HG03103 (cell line): Measurements from ENCODE around the gene ENAH.
A peak's percentile ranks its signal among the peaks of the same experiment; 100 is the strongest.

ENCODE experiments used
- ATAC-seq: cut with Tn5 transposase; IDR thresholded peaks from one replicate; pipeline ENCODE4 v1.9.1; 2021; ENCODE audit warnings: low read depth; ENCODE audit not compliant: unreplicated experiment

The ENAH gene

GRCh38 chr1:225445639-225446594 lies 207.0 kb downstream of the ENAH start:
- ATAC-seq: no peak

GRCh38 chr1:225442123-225442505 lies 210.8 kb downstream of the ENAH start:
- no peak for ATAC-seq

- ATAC-seq: peak; percentile 36
Measured at GRCh38 chr1:225441314-225442122, 211.4 kb downstream of the ENAH start.

GRCh38 chr1:225440380-225441221 lies 212.3 kb downstream of the ENAH start:
- ATAC-seq: no peak

- no peak for ATAC-seq
Measured at GRCh38 chr1:225437710-225438437, 215.0 kb downstream of the ENAH start.
